Gastrocnemius medialis (tissue), 4 donors: ENCODE measurements around the gene MAML3. TPM values are rescaled to one million over a fixed set of nuclear protein-coding genes. Genes with fewer than 3 reads are reported as not detected.

ENCODE experiments used
- ATAC-seq, 2 donors: fragments of 150-250 bp; one replicate each; pipeline ENCODE4 v1.9.1; 2016
- DNase-seq, 2 donors: peaks; one replicate each; pipeline ENCODE4 v3.0.0-alpha.2; 2019
- H3K27ac ChIP-seq, 4 donors: fragments of 200-600 bp; sonication (generic); 1 replicate in 1 of 4; 2 replicates in 3 of 4; pipeline ENCODE4 v1.5.1; 2016 to 2018; ENCODE audit warnings: mild to moderate bottlenecking in 2 of 4, moderate library complexity in 1 of 4
- H3K27me3 ChIP-seq, 3 donors: fragments of 200-600 bp; sonication (generic) in 2 of 3; 1 replicate in 1 of 3; 2 replicates in 2 of 3; pipeline versions ENCODE4 v1.5.1 to v1.6.0; 2016 to 2019; ENCODE audit warnings: mild to moderate bottlenecking in 1 of 3, moderate library complexity in 1 of 3
- H3K36me3 ChIP-seq, 2 donors: fragments of 200-600 bp; sonication (generic) in 1 of 2; one replicate each; pipeline ENCODE4 v1.5.1; 2017 to 2018
- H3K4me1 ChIP-seq, 2 donors: fragments of 200-600 bp; sonication (generic) in 1 of 2; one replicate each; pipeline ENCODE4 v1.5.1; 2016 to 2017; ENCODE audit warnings: mild to moderate bottlenecking in 2 of 2
- H3K4me3 ChIP-seq, 4 donors: fragments of 200-600 bp; sonication (generic) in 3 of 4; 1 replicate in 1 of 4; 2 replicates in 3 of 4; pipeline ENCODE4 v1.5.1; 2016 to 2019; ENCODE audit warnings: mild to moderate bottlenecking in 2 of 4
- H3K9me3 ChIP-seq, 3 donors: fragments of 200-600 bp; sonication (generic) in 2 of 3; 1 replicate in 1 of 3; 2 replicates in 2 of 3; pipeline ENCODE4 v1.5.1; 2016 to 2019
- CTCF ChIP-seq, 5 experiments: fragments of 450-650 bp in 3 of 5; fragments of 200-600 bp in 2 of 5; sonication (generic) in 2 of 5; IDR thresholded peaks in 4 of 5; conservative IDR thresholded peaks in 1 of 5; 1 replicate in 4 of 5; 2 replicates in 1 of 5; pipeline ENCODE4 v1.5.1; 2016 to 2019; ENCODE audit warnings: antibody characterized with exemption in 5 of 5, mild to moderate bottlenecking in 3 of 5, moderate library complexity in 3 of 5
- POLR2A ChIP-seq, 2 donors: fragments of 450-650 bp; IDR thresholded peaks; one replicate each; pipeline ENCODE4 v1.6.1; 2017; ENCODE audit warnings: antibody characterized with exemption in 2 of 2, mild to moderate bottlenecking in 2 of 2, moderate library complexity in 2 of 2
- in situ Hi-C, 4 donors: fragments of 200-750 bp; cut with MboI; loops; one replicate each; pipeline versions ENCODE4 v1.15.0 to v1.8.0; 2017; ENCODE audit warnings: low sequenced_read_pairs in 4 of 4
- intact Hi-C: fragments of 100-400 bp; cut with DNase I; formaldehyde crosslinking; loops from one replicate; pipeline ENCODE4 v1.15.1; 2023; ENCODE audit warnings: low total_unique reads
- total RNA-seq, 4 donors: library from RNA; depleted of rRNA; stranded (reverse); fragments of >200 nt; gene quantifications; one replicate each; pipeline versions ENCODE4 v1.1.0 to v1.2.3, GENCODE V29; 2016

MAML3 gene
- total RNA-seq, 4 donors from 2014 or later = 0.98 to 1.5 (median 1.4) TPM

GRCh38 chr4:139846766-139847165 lies 307.2 kb downstream of the MAML3 start:
- no peak for TF ChIP-seq CTCF (IDR thresholded peaks at IDR 0.05 in 4 of 5, conservative IDR thresholded peaks at IDR 0.05 in 1 of 5)
- no peak for TF ChIP-seq POLR2A (IDR thresholded peaks at IDR 0.05)
- H3K27ac ChIP-seq = no peak overlapping the region
- no peaks in the 10 kb centered on the region for H3K27me3 ChIP-seq
- intact Hi-C loops (no loop called here), in situ Hi-C loops (no loop called here)
- H3K4me1 ChIP-seq = no peaks in the 10 kb centered on the region
- no peak for ATAC-seq
- H3K36me3 ChIP-seq = no peaks in the 10 kb centered on the region
- no peaks in the 10 kb centered on the region for H3K9me3 ChIP-seq
- DNase-seq = no peak
- no peak overlapping the region for H3K4me3 ChIP-seq

- no peak overlapping the region for H3K27ac ChIP-seq
- H3K27me3 ChIP-seq = no peaks in the 10 kb centered on the region
- no peaks in the 10 kb centered on the region for H3K4me1 ChIP-seq
- intact Hi-C loops (no loop called here), in situ Hi-C loops (no loop called here)
- DNase-seq = no peak
- H3K4me3 ChIP-seq = no peak overlapping the region
- ATAC-seq = no peak
- no peaks in the 10 kb centered on the region for H3K9me3 ChIP-seq
- no peaks in the 10 kb centered on the region for H3K36me3 ChIP-seq
- TF ChIP-seq POLR2A (IDR thresholded peaks at IDR 0.05) (no peak), CTCF (IDR thresholded peaks at IDR 0.05 in 4 of 5, conservative IDR thresholded peaks at IDR 0.05 in 1 of 5) (no peak)
Observed at GRCh38 chr4:139845453-139846093, 308.4 kb downstream of the MAML3 start.

GRCh38 chr4:139844459-139845036 lies 309.4 kb downstream of the MAML3 start:
- in situ Hi-C loops = no loop called here
- Histone ChIP-seq H3K4me3 (no peak overlapping the region), H3K27ac (no peak overlapping the region), H3K4me1 (no peaks in the 10 kb centered on the region), H3K9me3 (no peaks in the 10 kb centered on the region), H3K36me3 (no peaks in the 10 kb centered on the region), H3K27me3 (no peaks in the 10 kb centered on the region)
- intact Hi-C loops = no loop called here
- no peak for ATAC-seq
- TF ChIP-seq POLR2A (IDR thresholded peaks at IDR 0.05) = no peak
- no peak for TF ChIP-seq CTCF (IDR thresholded peaks at IDR 0.05 in 4 of 5, conservative IDR thresholded peaks at IDR 0.05 in 1 of 5)
- no peak for DNase-seq

- intact Hi-C loops = no loop called here
- Histone ChIP-seq H3K27ac (no peak overlapping the region), H3K27me3 (no peaks in the 10 kb centered on the region), H3K4me1 (no peaks in the 10 kb centered on the region), H3K9me3 (no peaks in the 10 kb centered on the region), H3K4me3 (no peak overlapping the region), H3K36me3 (no peaks in the 10 kb centered on the region)
- TF ChIP-seq CTCF (IDR thresholded peaks at IDR 0.05 in 4 of 5, conservative IDR thresholded peaks at IDR 0.05 in 1 of 5) = no peak
- TF ChIP-seq POLR2A (IDR thresholded peaks at IDR 0.05) = no peak
- DNase-seq (no peak), ATAC-seq (no peak)
- in situ Hi-C loops = no loop called here
Observed at GRCh38 chr4:139844057-139844456, 309.9 kb downstream of the MAML3 start.
